OCI-LY3 (cell line): ENCODE results near the gene ALOXE3.

ENCODE experiments used
- EZH2phosphoT487 ChIP-seq: fragments of 200-600 bp; shearing (Covaris generic); IDR thresholded peaks from 2 replicates; pipeline ENCODE4 v1.6.1; 2018; ENCODE audit warnings: antibody characterized with exemption, mixed run types, low read depth
- TF ChIP-seq, protein P1 (sequence below): fragments of 200-600, 300-600 bp; sonication (generic); IDR thresholded peaks from 2 replicates; pipeline ENCODE4 v1.5.1; 2014; ENCODE audit warnings: antibody characterized with exemption, low read length, low read depth

GRCh38 chr17:8167526-8167925 is 49.2 kb upstream of the ALOXE3 start:
- TF ChIP-seq, protein P1, sequence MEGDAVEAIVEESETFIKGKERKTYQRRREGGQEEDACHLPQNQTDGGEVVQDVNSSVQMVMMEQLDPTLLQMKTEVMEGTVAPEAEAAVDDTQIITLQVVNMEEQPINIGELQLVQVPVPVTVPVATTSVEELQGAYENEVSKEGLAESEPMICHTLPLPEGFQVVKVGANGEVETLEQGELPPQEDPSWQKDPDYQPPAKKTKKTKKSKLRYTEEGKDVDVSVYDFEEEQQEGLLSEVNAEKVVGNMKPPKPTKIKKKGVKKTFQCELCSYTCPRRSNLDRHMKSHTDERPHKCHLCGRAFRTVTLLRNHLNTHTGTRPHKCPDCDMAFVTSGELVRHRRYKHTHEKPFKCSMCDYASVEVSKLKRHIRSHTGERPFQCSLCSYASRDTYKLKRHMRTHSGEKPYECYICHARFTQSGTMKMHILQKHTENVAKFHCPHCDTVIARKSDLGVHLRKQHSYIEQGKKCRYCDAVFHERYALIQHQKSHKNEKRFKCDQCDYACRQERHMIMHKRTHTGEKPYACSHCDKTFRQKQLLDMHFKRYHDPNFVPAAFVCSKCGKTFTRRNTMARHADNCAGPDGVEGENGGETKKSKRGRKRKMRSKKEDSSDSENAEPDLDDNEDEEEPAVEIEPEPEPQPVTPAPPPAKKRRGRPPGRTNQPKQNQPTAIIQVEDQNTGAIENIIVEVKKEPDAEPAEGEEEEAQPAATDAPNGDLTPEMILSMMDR, result no peak
- TF ChIP-seq EZH2phosphoT487, result no peak
